ENCODE data around the gene SNAPC1. TPM values are rescaled to one million over a fixed set of nuclear protein-coding genes. Genes with fewer than 3 reads are reported as not detected.

Gene SNAPC1
- total and polyA plus RNA-seq, 7 donors = 0.92 to 7.8 (median 4.1) TPM

DNA sequence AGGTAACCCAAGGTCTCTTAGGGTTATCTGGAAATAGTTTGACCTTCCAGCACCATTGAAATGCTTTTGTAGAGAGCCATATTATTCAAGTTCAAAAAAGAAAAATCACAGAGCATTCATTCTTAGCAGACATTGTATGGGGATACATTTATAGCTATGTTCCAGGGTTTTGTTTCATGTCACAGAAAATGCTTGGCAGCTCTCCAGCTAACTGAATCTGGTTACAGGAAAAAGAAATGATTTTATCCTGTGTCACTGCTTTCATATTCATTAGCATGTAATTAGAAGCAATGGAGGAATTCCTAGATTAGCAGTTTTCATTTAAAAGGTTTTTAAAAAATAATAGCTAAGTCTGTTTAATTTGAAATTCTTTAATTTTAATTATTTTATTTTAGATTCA lies 78.9 kb downstream of the SNAPC1 start:
- no peaks in the 10 kb centered on the region for H3K36me3 ChIP-seq
- no peak overlapping the region for H3K4me3 ChIP-seq
- intact Hi-C loops (cut with DNase I) = no loop called here
- no peak overlapping the region for H3K27ac ChIP-seq
- H3K9me3 ChIP-seq = no peaks in the 10 kb centered on the region
- TF ChIP-seq, protein P1, sequence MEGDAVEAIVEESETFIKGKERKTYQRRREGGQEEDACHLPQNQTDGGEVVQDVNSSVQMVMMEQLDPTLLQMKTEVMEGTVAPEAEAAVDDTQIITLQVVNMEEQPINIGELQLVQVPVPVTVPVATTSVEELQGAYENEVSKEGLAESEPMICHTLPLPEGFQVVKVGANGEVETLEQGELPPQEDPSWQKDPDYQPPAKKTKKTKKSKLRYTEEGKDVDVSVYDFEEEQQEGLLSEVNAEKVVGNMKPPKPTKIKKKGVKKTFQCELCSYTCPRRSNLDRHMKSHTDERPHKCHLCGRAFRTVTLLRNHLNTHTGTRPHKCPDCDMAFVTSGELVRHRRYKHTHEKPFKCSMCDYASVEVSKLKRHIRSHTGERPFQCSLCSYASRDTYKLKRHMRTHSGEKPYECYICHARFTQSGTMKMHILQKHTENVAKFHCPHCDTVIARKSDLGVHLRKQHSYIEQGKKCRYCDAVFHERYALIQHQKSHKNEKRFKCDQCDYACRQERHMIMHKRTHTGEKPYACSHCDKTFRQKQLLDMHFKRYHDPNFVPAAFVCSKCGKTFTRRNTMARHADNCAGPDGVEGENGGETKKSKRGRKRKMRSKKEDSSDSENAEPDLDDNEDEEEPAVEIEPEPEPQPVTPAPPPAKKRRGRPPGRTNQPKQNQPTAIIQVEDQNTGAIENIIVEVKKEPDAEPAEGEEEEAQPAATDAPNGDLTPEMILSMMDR (IDR thresholded peaks at IDR 0.05) = no peak
- TF ChIP-seq POLR2AphosphoS5 (IDR thresholded peaks at IDR 0.05) (no peak), POLR2A (IDR thresholded peaks at IDR 0.05) (no peak), EP300 (IDR thresholded peaks at IDR 0.05) (no peak)
- H3K4me1 ChIP-seq = no peaks in the 10 kb centered on the region
- H3K27me3 ChIP-seq = no peaks in the 10 kb centered on the region
- DNase-seq = no peak

Other genes with a start within 250 kb of the SNAPC1 start
- 10 to 100 TPM; 49.7 to 84.0 (median 67.0) TPM for gene HIF1A, start 66.9 kb upstream of the SNAPC1 start, total RNA-seq
- gene HIF1A, start 66.9 kb upstream of the SNAPC1 start, polyA plus RNA-seq = 10 to 100 TPM; 31.8 to 74.3 (median 50.9) TPM
- under 1 TPM in 3 of 4 donors, not detected in 1; under 0.01 TPM for gene SYT16, start 50.3 kb downstream of the SNAPC1 start, total RNA-seq
- under 1 TPM in 1 of 3 donors, not detected in 2; 0.03 TPM for gene SYT16, start 50.3 kb downstream of the SNAPC1 start, polyA plus RNA-seq